ENCODE measurements around the gene IL5. TPM values are rescaled to one million over a fixed set of nuclear protein-coding genes. Genes with fewer than 3 reads are reported as not detected.

The IL5 gene
- total and polyA plus RNA-seq, 2 of the 13 experiments (the other 11 are each of a cell fraction or from before 2014, with no cell fraction given): not detected

DNA sequence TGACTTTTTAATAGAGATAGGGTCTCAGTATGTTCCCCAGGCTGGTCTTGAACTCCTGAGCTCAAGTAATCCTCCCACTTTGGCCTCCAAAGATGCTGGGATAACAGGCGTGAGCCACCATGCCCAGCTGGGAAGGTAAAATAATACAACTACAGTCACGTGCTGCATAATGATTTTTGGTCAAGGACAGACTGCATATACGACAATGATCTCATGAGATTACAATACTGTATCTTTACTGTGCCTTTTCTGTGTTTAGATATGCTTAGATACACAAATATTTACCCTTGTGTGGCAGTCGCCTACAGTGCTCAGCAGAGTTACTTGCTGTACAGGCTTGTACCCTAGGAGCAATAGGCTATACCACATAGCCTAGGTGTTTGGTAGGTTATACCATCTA, 38.6 kb downstream of the IL5 start (continued):
- TF ChIP-seq THAP11 (CRISPR knock-in tag; IDR thresholded peaks at IDR 0.05): 0 out of 2 replicates have a peak, but pooled peaks have one; percentile 24
- no peak for TF ChIP-seq ZBTB7A (CRISPR knock-in tag; IDR thresholded peaks at IDR 0.05)
- TF ChIP-seq, protein P1, sequence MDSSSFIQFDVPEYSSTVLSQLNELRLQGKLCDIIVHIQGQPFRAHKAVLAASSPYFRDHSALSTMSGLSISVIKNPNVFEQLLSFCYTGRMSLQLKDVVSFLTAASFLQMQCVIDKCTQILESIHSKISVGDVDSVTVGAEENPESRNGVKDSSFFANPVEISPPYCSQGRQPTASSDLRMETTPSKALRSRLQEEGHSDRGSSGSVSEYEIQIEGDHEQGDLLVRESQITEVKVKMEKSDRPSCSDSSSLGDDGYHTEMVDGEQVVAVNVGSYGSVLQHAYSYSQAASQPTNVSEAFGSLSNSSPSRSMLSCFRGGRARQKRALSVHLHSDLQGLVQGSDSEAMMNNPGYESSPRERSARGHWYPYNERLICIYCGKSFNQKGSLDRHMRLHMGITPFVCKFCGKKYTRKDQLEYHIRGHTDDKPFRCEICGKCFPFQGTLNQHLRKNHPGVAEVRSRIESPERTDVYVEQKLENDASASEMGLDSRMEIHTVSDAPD (CRISPR knock-in tag; IDR thresholded peaks at IDR 0.05): 0 out of 2 replicates have a peak, but pooled peaks have one; percentile 24
- TF ChIP-seq MAFG (CRISPR knock-in tag; IDR thresholded peaks at IDR 0.05): no peak
- TF ChIP-seq, protein P2, sequence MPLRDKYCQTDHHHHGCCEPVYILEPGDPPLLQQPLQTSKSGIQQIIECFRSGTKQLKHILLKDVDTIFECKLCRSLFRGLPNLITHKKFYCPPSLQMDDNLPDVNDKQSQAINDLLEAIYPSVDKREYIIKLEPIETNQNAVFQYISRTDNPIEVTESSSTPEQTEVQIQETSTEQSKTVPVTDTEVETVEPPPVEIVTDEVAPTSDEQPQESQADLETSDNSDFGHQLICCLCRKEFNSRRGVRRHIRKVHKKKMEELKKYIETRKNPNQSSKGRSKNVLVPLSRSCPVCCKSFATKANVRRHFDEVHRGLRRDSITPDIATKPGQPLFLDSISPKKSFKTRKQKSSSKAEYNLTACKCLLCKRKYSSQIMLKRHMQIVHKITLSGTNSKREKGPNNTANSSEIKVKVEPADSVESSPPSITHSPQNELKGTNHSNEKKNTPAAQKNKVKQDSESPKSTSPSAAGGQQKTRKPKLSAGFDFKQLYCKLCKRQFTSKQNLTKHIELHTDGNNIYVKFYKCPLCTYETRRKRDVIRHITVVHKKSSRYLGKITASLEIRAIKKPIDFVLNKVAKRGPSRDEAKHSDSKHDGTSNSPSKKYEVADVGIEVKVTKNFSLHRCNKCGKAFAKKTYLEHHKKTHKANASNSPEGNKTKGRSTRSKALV (CRISPR knock-in tag; IDR thresholded peaks at IDR 0.05): no peak
- TF ChIP-seq ZNF703 (CRISPR knock-in tag; IDR thresholded peaks at IDR 0.05; ENCODE audit: borderline replicate concordance): no peak
- TF ChIP-seq KMT2A (CRISPR knock-in tag; IDR thresholded peaks at IDR 0.05): no peak
- TF ChIP-seq, protein P3, sequence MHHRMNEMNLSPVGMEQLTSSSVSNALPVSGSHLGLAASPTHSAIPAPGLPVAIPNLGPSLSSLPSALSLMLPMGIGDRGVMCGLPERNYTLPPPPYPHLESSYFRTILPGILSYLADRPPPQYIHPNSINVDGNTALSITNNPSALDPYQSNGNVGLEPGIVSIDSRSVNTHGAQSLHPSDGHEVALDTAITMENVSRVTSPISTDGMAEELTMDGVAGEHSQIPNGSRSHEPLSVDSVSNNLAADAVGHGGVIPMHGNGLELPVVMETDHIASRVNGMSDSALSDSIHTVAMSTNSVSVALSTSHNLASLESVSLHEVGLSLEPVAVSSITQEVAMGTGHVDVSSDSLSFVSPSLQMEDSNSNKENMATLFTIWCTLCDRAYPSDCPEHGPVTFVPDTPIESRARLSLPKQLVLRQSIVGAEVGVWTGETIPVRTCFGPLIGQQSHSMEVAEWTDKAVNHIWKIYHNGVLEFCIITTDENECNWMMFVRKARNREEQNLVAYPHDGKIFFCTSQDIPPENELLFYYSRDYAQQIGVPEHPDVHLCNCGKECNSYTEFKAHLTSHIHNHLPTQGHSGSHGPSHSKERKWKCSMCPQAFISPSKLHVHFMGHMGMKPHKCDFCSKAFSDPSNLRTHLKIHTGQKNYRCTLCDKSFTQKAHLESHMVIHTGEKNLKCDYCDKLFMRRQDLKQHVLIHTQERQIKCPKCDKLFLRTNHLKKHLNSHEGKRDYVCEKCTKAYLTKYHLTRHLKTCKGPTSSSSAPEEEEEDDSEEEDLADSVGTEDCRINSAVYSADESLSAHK (CRISPR knock-in tag; IDR thresholded peaks at IDR 0.05; ENCODE audit: borderline replicate concordance): no peak
- TF ChIP-seq ZNF331 (CRISPR knock-in tag; IDR thresholded peaks at IDR 0.05): peak; percentile 17; the same call in 1 of the 2 replicates
- TF ChIP-seq ZNF430 (CRISPR knock-in tag; IDR thresholded peaks at IDR 0.05): no peak
- no peak for TF ChIP-seq POLR2AphosphoS5 (IDR thresholded peaks at IDR 0.05; ENCODE audit: low read depth, low read length)
- TF ChIP-seq, protein P4, sequence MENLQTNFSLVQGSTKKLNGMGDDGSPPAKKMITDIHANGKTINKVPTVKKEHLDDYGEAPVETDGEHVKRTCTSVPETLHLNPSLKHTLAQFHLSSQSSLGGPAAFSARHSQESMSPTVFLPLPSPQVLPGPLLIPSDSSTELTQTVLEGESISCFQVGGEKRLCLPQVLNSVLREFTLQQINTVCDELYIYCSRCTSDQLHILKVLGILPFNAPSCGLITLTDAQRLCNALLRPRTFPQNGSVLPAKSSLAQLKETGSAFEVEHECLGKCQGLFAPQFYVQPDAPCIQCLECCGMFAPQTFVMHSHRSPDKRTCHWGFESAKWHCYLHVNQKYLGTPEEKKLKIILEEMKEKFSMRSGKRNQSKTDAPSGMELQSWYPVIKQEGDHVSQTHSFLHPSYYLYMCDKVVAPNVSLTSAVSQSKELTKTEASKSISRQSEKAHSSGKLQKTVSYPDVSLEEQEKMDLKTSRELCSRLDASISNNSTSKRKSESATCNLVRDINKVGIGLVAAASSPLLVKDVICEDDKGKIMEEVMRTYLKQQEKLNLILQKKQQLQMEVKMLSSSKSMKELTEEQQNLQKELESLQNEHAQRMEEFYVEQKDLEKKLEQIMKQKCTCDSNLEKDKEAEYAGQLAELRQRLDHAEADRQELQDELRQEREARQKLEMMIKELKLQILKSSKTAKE (CRISPR knock-in tag; IDR thresholded peaks at IDR 0.05; ENCODE audit: borderline replicate concordance): no peak
- no peak for TF ChIP-seq ZNF616 (CRISPR knock-in tag; IDR thresholded peaks at IDR 0.05; ENCODE audit: low read depth)
- TF ChIP-seq SAP130 (CRISPR knock-in tag; IDR thresholded peaks at IDR 0.05; ENCODE audit: low read depth): no peak
- TF ChIP-seq ZNF552 (CRISPR knock-in tag; IDR thresholded peaks at IDR 0.05; ENCODE audit: borderline replicate concordance): no peak
- TF ChIP-seq XBP1 (CRISPR knock-in tag; IDR thresholded peaks at IDR 0.05): no peak
- no peak for TF ChIP-seq TERF1 (CRISPR knock-in tag; IDR thresholded peaks at IDR 0.05)
- peak; percentile 33; the same call in 1 of the 2 replicates for TF ChIP-seq KDM1A (CRISPR knock-in tag; IDR thresholded peaks at IDR 0.05)
- TF ChIP-seq SMARCE1 (IDR thresholded peaks at IDR 0.05; ENCODE audit: borderline replicate concordance): no peak
- TF ChIP-seq SCMH1 (CRISPR knock-in tag; IDR thresholded peaks at IDR 0.05; ENCODE audit: borderline replicate concordance): no peak
- TF ChIP-seq SMYD3 (CRISPR knock-in tag; IDR thresholded peaks at IDR 0.05): 0 out of 2 replicates have a peak, but pooled peaks have one; percentile 50
- TF ChIP-seq MAFF (IDR thresholded peaks at IDR 0.05; ENCODE audit: low read depth, low read length): 0 out of 2 replicates have a peak, but pooled peaks have one; percentile 44
- TF ChIP-seq RXRB (CRISPR knock-in tag; IDR thresholded peaks at IDR 0.05; ENCODE audit: borderline replicate concordance): peak; percentile 52; the same call in 1 of the 2 replicates

Measured in HepG2 (cell line).